BJ (cell line): ENCODE results near the gene MRPL54. TPM values are rescaled to one million over a fixed set of nuclear protein-coding genes. Genes with fewer than 3 reads are reported as not detected.

Experiments used
- CTCF ChIA-PET: fragments of 350-600 bp; formaldehyde crosslinking; extraction: SDS; loops from one replicate; lab custom pipeline; 2021; ENCODE audit warnings: antibody characterized with exemption, inconsistent platforms; lab: Yijun Ruan, JAX
- POLR2A ChIA-PET: fragments of 300-600 bp; sonication (Branson Sonifier 250); formaldehyde crosslinking; extraction: SDS; loops from one replicate; lab custom pipeline; 2021; ENCODE audit warnings: antibody characterized with exemption; lab: Charles Lee
- DNase-seq: peaks from one replicate; pipeline ENCODE4 v3.0.0-alpha.2; 2011; ENCODE audit warnings: low read depth
- H3K27me3 ChIP-seq: 2 replicates; pipeline ENCODE4 v1.6.0; 2011; ENCODE audit warnings: low read length; ENCODE audit not compliant: control insufficient read depth, insufficient read depth
- H3K36me3 ChIP-seq: 2 replicates; pipeline ENCODE4 v1.5.1; 2011; ENCODE audit warnings: low read length; ENCODE audit not compliant: control insufficient read depth, insufficient read depth
- H3K4me3 ChIP-seq: 2 replicates; pipeline ENCODE4 v1.5.1; 2011; ENCODE audit warnings: low read depth, mild to moderate bottlenecking, control low read depth, low read length
- polyA plus RNA-seq: library from polyadenylated mRNA; depleted of rRNA; stranded (reverse); fragments of >200 nt; gene quantifications from 2 replicates; pipeline ENCODE4 v1.2.3, GENCODE V29; 2011
- TF ChIP-seq, protein P1 (sequence below): IDR thresholded peaks from 2 replicates; pipeline ENCODE4 v1.5.1; 2011; ENCODE audit warnings: low read depth, mild to moderate bottlenecking, control low read depth, inconsistent platforms, low read length, moderate library complexity; ENCODE audit not compliant: insufficient read depth

The MRPL54 gene
- polyA plus RNA-seq, 1 experiment = 77.7 TPM

DNA sequence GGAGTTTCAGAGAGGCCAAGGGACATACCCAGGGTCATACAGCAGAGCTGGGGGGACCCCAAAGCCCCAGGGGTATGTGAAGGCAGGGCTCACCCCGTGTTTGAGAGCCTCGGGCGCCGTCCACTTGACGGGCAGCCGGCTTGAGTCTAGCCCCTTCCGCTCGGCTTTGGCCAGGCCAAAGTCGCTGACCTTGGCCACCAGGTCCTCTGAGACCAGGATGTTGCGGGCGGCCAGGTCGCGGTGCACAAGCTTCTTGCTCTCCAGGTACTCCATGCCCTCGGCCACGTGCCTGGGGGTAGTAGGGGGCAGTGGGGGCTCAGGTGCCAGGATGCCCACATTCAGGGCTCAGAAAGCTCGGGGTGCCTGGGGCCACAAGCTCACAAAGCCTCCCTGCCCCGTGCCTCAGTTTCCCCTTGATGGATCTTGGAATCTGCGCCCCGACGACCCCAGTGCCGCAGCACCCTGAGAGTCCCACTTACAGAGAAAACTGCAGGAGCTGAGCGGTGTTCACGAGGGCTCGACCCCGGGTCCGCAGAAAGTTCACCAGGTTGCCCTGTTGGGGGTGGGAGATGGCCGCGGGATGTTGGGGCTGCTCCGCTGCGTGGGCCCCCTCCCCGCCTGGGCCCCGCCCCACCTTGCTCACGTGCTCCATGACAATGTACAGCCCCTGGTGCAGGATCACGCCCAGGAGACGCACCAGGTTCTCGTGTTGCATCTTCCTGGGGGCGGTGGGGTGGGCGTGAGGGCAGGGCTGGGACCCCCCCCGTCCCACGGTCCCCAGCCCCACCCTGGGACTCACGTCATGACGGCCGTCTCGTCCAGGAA lies 16.6 kb downstream of the MRPL54 start:
- TF ChIP-seq, protein P1, sequence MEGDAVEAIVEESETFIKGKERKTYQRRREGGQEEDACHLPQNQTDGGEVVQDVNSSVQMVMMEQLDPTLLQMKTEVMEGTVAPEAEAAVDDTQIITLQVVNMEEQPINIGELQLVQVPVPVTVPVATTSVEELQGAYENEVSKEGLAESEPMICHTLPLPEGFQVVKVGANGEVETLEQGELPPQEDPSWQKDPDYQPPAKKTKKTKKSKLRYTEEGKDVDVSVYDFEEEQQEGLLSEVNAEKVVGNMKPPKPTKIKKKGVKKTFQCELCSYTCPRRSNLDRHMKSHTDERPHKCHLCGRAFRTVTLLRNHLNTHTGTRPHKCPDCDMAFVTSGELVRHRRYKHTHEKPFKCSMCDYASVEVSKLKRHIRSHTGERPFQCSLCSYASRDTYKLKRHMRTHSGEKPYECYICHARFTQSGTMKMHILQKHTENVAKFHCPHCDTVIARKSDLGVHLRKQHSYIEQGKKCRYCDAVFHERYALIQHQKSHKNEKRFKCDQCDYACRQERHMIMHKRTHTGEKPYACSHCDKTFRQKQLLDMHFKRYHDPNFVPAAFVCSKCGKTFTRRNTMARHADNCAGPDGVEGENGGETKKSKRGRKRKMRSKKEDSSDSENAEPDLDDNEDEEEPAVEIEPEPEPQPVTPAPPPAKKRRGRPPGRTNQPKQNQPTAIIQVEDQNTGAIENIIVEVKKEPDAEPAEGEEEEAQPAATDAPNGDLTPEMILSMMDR = no peak
- Histone ChIP-seq H3K4me3 (no peak overlapping the region), H3K27me3 (no peaks in the 10 kb centered on the region; the same call in 1 of the 2 replicates), H3K36me3 (no peaks in the 10 kb centered on the region)
- POLR2A ChIA-PET = no interaction called here
- DNase-seq = no peak
- CTCF ChIA-PET = no interaction called here

DNA sequence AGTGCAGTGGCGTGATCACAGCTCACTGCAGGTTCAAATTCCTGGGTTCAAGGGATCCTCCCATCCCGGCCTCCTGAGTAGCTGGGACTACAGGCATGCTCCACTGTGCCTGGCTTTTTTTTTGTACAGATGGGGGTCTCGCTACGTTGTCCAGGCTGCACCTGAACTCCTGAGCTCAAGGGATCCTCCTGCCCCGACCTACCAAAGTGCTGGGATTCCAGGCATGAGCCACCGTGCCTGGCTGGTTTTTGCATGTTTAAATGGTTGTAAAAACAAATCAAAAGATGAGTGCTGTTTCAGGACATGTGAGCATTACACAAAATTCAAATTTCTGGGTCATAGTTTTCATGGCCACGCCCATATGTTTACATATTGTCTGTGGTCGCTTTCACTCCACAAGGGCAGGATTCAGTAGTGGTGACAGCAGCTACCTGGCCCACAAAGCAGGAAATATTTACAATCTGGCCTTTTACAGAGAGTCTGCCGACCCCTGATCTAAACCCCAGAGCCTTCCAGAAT lies 18.4 kb downstream of the MRPL54 start:
- TF ChIP-seq, protein P1 = no peak
- Histone ChIP-seq H3K27me3 (peaks cover 4% of the 10 kb centered on the region), H3K4me3 (no peak overlapping the region), H3K36me3 (no peaks in the 10 kb centered on the region)
- POLR2A ChIA-PET = interaction anchor here (0.6 kb wide), 1 partner anchor 241 kb away, joined by 6 read pairs; no protein-coding TSS in a partner anchor
- CTCF ChIA-PET = interaction anchor here (0.7 to 1.5 kb wide), 2 partner anchors 41 to 428 kb away, joined by 3 to 4 read pairs; no protein-coding TSS in a partner anchor
- no peak for DNase-seq

DNA sequence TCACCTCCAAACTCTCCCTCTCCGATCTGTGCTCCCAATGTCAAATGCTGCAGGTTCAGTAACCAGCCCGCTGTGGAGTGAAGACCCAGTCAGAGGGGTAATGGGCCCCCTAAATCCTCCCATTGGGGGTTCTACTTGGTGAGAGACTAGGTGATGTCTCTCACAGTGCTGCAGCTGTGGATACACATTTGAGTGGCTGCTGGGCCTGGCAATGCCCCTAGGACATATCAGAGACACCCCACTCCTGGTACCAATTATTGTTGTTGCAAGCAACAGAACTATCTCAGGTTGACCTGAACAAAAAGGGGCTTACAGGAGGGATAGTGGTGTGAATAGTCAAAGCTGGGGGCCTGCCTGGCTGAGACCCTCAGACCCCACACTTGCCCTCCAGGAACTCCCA lies 19.1 kb downstream of the MRPL54 start:
- ChIA-PET POLR2A (no interaction called here), CTCF (no interaction called here)
- H3K4me3 ChIP-seq = no peak overlapping the region
- peaks cover 4% of the 10 kb centered on the region for H3K27me3 ChIP-seq
- TF ChIP-seq, protein P1 = no peak
- DNase-seq = no peak
- no peaks in the 10 kb centered on the region for H3K36me3 ChIP-seq

DNA sequence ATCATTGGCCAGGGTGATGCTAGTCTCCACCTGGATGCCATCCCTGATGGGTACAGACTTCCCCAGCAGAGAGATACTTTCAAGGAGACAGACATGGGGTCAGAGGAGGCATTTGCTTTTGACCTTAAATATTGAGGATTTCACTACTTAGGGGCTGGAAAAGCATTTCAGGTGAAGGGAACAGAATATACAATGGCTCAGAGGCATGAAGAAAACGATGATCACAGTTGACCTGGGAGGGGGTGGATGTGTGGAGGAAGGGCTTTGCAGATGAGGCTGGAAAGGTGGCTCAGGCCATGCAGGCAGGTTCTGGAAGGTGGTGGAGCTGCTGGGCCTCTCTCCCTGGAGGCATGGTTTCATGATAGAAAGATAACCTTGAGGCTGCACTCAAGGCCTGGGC lies 19.8 kb downstream of the MRPL54 start:
- peaks cover 5% of the 10 kb centered on the region for H3K27me3 ChIP-seq
- TF ChIP-seq, protein P1 = no peak
- ChIA-PET POLR2A (no interaction called here), CTCF (no interaction called here)
- no peak for DNase-seq
- no peak overlapping the region for H3K4me3 ChIP-seq
- no peaks in the 10 kb centered on the region for H3K36me3 ChIP-seq

GRCh38 chr19:3782903-3783302 lies 20.4 kb downstream of the MRPL54 start:
- Histone ChIP-seq H3K27me3 (peaks cover 5% of the 10 kb centered on the region), H3K36me3 (no peaks in the 10 kb centered on the region), H3K4me3 (no peak overlapping the region)
- POLR2A ChIA-PET = no interaction called here
- CTCF ChIA-PET = no interaction called here
- no peak for DNase-seq
- TF ChIP-seq, protein P1 = no peak
